Suppressor macrophage treated with lipopolysaccharide for 4 hours (primary cell): ENCODE measurements around the gene CFAP299.
A peak's percentile ranks its signal among the peaks of the same experiment; 100 is the strongest.
"Not testable (repeated sequence)": the region's sequence is repeated elsewhere in the genome, so short reads cannot be mapped to it uniquely, and the experiment has no call there.

Experiments used
- DNase-seq: peaks from one replicate; pipeline ENCODE4 v3.0.0-alpha.2; 2020

Gene CFAP299

DNA sequence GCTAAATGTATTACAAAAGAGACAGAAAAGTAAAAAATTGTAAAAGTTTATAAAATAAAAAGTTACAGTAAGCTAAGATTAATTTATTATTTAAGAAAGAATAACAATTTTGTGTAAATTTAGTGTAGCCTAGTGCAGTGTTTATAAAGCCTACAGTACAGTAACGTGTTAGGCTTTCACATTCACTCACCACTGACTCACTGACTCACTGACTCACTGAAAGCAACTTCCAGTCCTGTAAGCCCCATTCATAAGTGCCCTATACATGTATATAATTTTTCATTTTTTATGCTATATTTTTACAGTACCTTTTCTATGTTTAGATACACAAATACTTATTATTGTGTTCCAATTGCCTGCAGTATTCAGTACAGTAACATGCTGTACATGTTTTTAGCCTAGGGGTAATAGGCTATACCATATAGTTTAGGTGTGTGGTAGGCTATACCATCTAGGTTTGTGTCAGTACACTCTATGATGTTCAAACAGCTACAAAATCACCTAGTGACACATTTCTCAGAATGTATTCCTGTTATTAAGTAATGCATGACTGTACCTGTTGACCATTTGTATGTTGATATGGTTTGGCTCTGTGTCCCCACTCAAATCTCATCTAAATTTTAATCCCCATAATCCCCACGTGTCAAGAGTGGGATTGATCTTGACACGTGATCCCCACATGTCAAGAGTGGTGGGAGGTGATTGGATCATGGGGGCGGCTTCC lies 57.9 kb downstream of the CFAP299 start:
- peak; percentile 9 for DNase-seq

DNA sequence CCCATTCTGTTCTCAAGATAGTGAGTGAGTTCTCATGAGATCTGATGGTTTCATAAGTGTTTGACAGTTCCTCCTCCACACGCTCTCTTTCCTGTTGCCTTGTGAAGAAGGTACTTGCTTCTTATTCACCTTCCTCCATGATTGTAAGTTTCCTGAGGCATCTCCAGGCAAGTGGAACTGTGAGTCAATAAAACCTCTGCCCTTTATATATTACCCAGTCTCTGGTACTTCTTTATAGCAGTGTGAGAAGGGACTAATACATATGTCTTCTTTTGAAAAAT lies 58.4 kb downstream of the CFAP299 start:
- DNase-seq, result no peak

DNA sequence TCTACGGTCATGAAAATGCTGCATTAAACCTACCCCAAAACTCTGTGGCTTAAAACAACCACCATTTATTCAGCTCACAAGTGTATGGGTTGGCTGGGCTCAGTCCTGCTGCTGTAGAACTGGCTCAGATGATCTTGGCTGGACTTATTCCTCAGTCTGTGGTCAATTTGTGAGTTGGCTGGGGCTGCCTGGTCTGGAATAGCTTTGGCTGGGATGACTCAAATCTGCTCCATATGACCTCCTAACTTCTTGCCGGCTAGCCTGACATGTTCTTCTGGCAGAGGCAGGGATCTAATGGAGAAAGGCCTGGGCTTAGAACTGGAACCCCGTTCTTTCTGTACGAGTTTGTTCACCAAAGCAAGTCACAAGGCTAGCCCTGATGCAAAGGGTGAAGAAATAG lies 71.7 kb downstream of the CFAP299 start:
- DNase-seq, result no peak

DNA sequence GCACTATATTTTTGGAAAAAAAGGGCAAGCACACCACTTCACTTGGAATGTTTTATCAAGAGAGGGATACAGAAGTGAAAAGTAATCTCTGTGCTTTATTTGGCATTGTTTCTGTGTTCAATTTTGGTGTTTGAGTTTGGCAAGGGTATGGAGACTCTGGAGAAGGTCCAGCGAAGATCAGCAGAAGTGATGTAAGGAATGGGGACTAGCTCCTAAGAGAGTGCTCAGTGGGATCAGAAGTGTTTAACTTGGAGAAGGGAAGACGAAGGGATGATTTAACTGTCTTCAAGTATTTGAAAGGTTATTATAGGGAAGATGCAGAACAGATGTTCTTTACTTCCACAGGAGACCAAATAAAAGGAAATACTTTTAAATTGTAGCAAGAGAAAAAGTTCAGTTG lies 74.3 kb downstream of the CFAP299 start:
- DNase-seq, result no peak

DNA sequence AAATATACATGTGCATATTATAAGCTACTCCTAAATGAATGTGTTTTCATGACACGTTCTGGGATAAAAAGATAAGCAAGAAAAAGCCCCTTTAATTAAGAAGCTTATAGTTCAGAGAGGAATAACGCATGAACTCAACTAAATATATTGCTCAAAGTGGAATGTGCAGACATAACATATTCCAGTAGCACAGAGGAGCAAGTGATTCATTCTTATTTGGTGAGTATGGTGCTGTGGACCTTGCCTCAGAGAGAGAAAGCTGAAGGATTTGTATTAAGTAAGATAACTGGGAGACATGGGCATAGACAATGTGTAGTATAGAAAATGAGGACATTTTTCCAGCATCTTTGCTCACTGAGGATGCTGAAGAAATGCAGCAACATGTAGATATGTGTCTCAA lies 76.8 kb downstream of the CFAP299 start:
- DNase-seq, result no peak

DNA sequence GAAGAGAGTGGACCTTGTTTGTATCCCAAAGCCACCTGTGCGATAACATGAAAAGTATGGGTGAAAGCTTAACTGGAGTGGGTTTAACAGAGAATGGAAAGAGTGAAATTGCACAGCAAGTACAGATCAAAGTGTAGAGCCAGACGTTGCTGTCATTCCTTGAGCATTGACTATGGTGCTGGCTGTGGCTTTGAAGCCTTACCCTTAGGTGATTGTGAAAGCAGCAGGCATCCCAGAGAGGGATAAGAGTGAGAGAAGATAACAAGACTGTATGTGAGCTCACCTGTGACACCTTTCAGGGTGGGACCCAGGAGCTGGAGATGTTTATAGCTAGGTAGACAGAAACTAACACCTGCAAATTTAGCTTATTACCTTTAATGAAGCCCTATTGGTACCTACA lies 77.6 kb downstream of the CFAP299 start:
- no peak for DNase-seq

DNA sequence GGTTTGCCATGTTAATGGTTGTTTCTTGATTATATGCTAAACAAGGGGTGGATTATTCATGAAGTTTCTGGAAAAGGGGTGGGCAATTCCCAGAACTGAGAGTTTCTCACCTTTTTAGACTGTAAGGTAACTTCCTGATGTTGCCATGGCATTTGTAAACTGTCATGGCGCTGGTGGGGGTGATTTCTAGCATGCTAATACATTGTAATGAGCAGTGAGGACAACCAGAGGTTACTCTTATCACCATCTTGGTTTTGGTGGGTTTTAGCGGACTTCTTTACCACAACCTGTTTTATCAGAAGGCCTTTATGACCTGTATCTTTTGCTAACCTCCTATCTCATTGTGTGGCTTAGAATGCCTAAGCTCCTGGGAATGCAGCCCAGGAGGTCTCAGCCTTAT lies 81.5 kb downstream of the CFAP299 start:
- no peak for DNase-seq

DNA sequence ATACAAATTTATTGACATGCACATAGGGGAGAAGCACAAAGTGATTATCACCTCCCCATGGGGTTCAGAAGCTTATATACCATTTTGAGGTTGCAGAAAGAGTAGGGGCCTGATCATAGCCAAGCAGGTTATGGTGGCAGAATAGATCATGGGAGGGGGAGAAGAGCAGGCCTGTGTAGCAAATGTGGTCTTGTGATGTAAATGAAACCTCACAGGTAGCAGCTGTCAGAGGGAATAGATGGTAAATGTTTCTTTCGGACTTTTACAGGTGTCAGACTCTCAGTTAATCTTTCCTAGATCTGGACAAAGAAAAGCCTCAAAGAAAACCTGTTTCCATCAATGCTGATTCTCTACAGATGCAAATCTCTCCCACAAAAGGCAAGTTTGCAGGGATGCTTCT lies 84.4 kb downstream of the CFAP299 start:
- no peak for DNase-seq

DNA sequence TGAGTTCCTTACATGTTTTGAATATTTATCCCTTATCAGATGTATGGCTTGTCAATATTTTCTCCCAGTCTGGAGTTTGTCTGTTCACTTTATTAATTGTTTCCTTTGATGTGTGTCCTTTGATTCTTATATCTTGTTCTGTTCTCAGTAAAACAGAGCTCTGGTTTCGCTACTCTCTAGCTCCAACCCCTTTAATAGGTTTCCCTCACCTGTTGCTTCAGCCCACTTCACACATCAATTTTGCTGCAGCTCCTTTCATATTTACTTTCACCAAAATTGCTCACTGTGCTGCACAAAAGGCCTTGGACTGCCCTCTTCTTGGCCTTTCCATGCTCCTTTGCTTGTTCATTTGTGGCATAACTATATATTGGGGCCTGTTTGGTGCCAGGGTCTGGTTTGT lies 85.1 kb downstream of the CFAP299 start:
- no peak for DNase-seq

DNA sequence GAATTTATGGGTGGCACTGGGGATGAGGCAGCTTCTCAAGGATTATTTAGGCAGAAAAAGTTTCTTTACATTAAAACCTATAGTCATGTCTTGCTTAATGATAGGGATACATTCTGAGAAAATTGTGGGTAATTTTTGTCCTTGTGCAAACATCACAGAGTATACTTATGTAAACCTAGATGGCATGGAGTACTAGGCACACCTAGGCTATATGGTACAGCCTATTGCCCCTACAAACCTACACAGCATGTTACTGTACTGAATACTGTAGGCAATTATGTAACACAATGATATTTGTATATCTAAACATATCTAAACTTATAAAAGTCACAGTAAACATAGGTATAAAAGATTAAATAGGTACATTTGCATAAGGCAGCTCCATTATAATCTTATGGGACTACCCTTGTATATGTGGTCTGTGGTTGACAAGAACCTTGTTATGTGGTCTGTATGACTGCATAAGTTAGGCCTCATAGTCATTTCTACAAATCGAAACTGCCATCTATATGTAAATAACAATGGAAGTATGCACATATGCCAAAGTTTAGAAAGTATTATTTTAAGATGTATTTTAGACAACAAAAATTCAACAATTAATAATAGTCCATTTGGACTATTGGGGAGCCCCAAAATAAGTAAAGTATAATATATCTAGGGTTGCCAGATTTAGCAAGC lies 87.3 kb downstream of the CFAP299 start:
- DNase-seq, result no peak

DNA sequence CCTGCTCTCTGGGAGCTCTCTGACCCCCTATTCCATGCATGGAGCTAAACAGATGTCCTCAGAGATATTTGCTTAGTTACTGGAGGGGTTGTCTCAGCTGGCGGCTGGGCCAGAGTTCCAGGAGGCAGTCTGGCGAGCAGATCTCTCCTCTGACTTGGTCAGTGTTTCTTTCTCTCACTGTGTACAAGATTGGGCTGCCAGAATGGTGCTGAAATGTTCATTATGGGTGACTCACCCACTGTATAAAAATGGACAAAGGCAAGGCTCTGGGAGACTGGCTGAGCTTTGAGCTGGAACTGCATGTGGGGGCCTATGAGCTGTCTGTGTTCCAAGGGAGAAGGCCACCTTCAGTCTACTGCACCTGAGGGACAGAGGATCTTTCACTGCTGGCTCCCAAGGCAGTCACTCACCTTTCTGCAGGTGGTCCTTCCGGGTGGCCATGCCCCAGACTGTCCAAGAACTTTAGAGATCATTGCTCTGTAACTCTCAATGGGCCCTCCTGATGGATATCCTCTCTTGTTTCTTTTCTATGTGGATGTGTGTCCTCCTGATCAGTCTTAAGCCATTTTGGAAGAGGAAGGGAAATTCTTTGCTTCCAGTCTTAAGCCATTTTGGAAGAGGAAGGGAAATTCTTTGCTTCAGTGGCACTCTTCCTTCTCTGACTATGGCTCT lies 88.2 kb downstream of the CFAP299 start:
- DNase-seq, result no peak

DNA sequence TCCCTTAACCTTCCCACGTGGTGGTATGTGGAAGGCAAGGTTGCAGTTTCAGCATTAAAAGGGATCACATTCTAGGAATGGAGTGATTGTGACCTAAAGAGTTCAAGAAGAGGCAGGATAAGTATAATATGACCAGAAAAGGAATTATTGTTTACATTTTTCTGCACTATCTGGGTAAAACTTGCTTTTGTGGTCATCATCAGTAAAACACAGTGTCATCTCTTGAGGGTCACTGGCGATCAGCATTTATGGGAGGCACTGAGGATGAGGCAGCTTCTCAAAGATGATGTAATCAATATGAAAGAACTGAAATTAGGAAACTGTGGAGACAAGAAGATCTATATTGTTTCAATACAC lies 88.7 kb downstream of the CFAP299 start:
- DNase-seq, result no peak

DNA sequence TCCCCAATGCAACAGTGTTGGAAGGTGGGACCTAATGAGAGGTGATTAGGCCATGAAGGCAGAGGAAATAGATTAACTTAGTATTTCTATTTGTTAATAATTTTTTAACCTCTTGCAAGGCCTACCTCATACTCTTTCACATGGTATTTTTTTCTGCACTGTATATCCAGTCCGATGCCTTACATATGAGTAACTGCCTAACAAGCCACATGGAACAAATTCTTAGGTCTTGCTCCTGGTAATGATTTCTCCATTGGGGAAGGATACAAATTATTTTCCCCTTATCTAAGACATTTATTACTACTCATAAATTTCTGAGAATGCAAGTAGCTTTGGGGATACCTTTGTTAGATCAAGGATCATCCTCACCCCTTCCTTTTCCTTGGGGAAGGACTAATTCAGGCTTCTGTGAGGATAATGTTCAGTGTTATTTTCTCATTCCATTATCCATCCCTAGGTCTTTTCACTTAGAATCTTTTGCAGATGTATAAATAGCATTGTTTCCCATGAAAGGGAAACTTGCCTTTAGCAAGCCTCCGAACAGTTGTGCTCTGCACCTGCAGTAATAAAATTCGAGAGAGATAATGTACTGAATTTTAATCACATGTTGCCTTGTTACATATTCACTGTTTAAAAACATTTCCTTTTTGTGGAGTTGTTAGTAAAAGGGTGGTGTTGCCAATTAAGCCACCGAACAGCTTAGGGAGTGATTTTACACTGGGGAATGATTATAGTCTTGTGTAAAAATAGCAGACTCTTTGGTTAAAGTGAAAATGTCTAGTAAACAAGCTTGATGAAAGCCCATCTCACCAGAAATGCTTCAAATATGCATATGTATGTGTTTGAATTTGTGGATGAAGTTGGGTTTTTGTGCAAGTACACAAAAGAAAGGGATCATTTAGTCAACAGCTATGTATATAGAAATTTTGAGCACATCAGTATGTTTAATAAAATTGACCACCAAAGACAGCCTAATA lies 89.9 kb downstream of the CFAP299 start:
- DNase-seq, result no peak

DNA sequence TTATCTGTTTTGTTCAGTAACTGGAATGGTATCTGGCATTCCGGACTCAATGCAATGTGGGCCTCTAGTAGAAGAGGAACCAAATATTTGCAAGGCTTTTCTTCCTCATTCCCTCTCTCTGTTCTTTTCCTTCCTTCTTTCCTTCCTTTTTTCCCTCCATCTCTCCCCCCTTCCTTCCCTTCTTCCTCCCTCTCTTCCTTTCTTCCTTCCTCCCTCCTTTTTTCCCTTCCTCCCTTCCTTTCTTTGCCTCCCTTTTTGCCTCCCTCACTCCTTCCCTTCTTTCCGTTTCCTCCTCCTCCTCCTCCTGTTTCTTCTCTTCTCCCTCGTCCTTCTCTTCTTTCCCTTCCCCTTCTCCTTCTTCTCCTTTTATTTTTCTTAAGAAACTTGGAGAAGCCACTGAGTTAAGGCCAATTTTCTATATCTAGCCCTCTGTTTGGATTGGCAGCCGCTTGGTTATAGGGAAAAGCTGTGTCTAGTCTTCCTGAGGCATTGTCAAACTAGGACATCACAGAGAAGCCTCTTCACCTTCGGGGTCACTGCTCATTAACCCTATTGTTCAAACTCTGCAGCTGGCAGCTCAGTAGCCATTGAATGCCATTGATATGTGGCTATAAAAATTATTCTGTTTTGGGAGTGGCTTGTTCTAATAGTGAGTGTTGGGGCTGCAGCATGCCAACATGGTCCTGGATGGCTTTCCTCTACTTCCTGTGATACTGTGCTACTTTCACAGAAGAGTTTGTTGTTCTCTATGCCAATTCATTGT lies 95.9 kb downstream of the CFAP299 start:
- no peak for DNase-seq

DNA sequence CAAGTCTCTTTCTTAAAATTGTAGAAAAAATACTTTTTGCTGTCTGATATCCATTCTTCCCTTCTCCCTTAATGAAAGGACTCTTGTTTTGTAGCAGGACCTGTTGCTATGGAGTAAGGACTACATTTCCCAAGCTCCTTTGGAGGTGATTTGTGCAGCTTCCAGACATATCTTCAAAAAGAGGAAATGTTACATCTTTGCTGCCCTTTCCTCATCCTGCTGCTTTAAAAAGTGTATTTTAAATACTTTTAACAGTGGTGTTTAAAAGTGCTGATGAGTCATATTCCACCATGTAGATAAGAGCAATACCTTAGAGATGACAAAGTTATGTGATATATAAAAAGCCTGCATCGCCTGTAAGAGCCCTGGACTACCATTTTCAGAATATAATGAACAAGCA lies 98.7 kb downstream of the CFAP299 start:
- DNase-seq, result no peak

DNA sequence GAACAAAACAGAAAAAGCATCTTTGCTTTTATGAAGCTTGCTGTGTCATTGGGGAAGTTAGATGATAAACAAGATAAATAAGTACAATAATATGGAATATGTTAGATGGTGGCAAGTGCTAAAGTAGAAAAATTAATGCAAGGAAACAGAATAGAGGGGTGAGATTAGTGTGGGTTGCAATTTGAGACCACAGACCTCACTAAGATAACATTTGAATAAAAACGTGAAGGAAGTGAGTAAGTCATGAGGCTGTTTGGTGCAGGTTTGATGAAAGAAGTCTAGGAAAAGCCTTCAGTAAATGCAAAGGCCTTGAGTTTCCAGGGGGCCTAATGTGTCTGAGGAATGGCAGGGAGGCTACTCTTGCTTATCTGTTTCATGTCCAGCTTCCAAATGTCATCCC lies 102.5 kb downstream of the CFAP299 start:
- no peak for DNase-seq

DNA sequence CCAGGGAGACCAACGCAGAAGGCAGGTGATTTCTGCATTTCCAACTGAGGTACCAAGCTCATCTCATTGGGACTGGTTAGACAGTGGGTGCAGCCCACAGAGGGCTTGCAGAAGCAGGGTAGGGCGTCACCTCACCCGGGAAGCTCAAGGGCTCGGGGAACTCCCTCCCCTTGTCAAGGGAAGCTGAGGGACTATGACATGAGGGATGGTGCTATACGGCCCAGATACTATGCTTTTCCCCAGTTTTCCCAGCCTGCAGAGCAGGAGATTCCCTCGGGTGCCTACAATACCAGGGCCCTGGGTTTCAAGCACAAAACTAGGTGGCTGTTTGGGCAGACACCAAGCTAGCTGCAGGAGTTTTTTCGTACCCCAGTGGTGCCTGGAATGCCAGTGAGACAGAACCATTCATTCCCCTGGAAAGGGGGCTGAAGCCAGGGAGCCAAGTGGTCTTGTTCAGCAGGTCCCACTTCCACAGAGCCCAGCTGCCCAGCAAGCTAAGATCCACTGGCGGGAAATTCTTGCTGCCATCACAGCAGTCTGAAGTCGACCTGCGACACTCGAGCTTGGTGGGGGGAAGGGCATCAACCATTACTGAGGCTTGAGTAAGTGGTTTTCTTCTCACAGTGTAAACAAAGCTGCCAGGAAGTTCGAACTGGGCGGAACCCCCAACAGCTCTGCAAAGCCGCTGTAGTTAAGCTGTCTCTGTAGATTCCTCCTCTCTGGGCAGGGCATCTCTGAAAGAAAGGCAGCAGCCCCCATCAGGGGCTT lies 103.9 kb downstream of the CFAP299 start:
- not testable (repeated sequence) for DNase-seq

DNA sequence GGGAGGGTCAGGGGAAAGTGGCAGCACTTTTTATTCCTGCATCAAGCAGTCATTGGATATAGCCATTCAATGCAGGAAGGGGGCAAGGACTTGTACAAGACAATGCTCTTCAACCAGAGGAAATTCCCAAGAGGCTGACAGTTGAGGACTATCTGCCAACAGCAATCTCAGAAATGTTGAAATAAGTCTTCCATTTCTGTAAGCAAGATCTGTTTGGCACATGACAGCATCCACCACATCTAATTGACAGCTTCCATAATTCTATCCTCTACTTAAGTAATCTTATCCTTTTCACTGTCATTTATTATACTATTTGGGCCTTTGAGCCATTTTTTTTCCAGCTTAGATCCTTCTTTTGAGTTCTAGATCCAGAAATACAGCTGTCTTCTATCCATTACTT lies 110.7 kb downstream of the CFAP299 start:
- no peak for DNase-seq

DNA sequence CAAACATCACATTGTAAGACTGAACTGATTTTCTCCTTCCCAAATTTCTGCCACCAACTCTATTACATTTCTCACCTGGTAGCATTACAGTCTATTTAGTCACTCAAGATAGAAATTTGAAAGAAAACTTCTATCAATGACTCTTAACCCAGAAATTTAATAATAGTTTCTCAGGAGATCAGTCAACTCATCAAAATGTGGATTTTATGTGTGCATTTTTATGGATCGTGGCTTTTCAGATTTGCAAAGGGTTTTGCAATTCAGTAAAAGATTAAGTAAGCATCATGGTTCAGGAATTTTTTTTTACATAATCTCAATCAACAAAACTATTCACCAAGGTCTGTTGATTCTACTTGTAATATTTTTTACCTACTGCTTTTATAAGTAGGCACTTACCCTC lies 111.1 kb downstream of the CFAP299 start:
- no peak for DNase-seq

DNA sequence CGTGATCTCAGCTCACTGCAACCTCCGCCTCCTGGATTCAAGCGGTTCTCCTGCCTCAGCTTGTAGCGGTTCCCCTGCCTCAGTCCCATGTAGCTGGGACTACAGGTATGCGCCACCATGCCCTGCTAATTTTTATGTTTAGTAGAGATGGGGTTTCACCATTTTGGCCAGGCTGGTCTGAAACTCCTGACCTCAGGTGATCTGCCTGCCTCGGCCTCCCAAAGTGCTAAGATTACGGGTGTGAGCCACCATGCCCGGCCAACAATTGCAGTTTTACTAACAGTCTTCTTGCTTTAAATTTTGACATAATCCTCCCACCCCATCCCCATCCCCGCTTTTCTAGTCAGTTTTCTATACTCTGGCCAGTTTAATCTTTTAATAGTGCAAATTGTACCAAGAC lies 112.0 kb downstream of the CFAP299 start:
- no peak for DNase-seq

DNA sequence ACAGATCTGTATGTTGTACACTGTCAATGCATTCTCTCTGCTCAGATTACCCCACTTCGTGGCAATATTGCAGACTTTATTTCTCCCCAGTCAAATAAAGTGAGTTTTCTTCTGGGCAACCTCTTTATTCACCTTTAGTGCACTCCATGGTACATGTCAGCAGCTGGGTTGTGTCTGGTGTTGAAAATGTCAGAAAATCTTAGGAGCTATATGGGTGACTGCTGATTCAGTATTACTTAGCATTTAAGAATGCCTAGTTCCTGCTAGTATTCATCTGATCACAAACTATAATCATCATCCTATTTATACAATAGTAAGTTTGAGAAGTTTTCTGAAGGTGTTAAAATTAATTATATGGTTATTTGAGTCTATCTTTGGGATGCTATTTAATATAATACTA lies 112.5 kb downstream of the CFAP299 start:
- DNase-seq, result no peak

DNA sequence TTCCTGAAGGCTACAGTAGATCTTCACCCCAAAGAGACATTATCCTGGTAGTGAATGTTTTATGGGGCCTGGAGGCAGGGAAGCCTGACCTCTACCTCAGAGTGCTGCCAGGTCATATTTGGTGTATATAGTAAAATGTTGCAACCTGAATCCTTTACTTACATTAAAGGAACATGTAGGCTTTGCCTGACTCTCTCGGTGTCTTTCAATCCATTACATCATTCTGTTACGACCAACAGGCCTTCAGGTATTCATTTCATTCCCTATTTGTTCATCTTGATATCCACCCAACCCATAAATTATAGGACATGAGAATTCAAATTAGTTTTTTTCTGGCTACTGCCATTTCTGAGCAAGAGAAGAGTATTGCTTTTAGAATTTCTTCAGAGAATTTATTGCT lies 116.5 kb downstream of the CFAP299 start:
- DNase-seq, result no peak
